Neural cell (in vitro differentiated cells): Measurements from ENCODE around the gene ARHGAP40. TPM values are rescaled to one million over a fixed set of nuclear protein-coding genes. Genes with fewer than 3 reads are reported as not detected.

Experiments
- H2AFZ ChIP-seq: fragments of 200-600, 300-800 bp; sonication (generic), shearing (Covaris generic); 2 replicates; pipeline ENCODE4 v1.6.0; 2014; ENCODE audit warnings: low read depth, mild to moderate bottlenecking, antibody characterized with exemption, low read length, moderate library complexity
- H3F3A ChIP-seq: fragments of 200-600 bp; shearing (Covaris generic); 2 replicates; pipeline ENCODE4 v1.6.1; 2016; ENCODE audit warnings: mild to moderate bottlenecking, moderate library complexity, mixed read lengths, antibody characterized with exemption, low read length; ENCODE audit not compliant: insufficient read depth, poor library complexity, severe bottlenecking
- H3K27ac ChIP-seq: fragments of 200-600, 300-800 bp; sonication (generic), shearing (Covaris generic); 2 replicates; pipeline ENCODE4 v1.5.1; 2014; ENCODE audit warnings: mild to moderate bottlenecking, low read length, moderate library complexity
- H3K27me3 ChIP-seq: fragments of 300-800, 200-600 bp; sonication (generic), shearing (Covaris generic); 2 replicates; pipeline ENCODE4 v1.6.0; 2014; ENCODE audit warnings: mild to moderate bottlenecking, low read depth, low read length, moderate library complexity; ENCODE audit not compliant: insufficient read depth
- H3K36me3 ChIP-seq: fragments of 300-800, 200-600 bp; sonication (generic), shearing (Covaris generic); 2 replicates; pipeline ENCODE4 v1.5.1; 2014; ENCODE audit warnings: mild to moderate bottlenecking, antibody characterized with exemption, low read length, moderate library complexity; ENCODE audit not compliant: insufficient read depth
- H3K4me2 ChIP-seq: fragments of 300-800, 200-600 bp; sonication (generic), shearing (Covaris generic); 2 replicates; pipeline ENCODE4 v1.6.0; 2014; ENCODE audit warnings: mild to moderate bottlenecking, low read length
- H3K4me3 ChIP-seq: fragments of 300-800, 200-600 bp; sonication (generic), shearing (Covaris generic); 2 replicates; pipeline ENCODE4 v1.5.1; 2014; ENCODE audit warnings: mild to moderate bottlenecking, low read length, moderate library complexity
- H3K79me2 ChIP-seq: fragments of 200-600 bp; shearing (Covaris generic); replicated peaks from 2 replicates; pipeline ENCODE4 v1.6.0; 2014; ENCODE audit warnings: mild to moderate bottlenecking, low read length, moderate library complexity; ENCODE audit not compliant: insufficient read depth
- H3K9ac ChIP-seq: fragments of 300-800, 200-600 bp; sonication (generic), shearing (Covaris generic); 2 replicates; pipeline ENCODE4 v1.6.1; 2016; ENCODE audit warnings: mild to moderate bottlenecking, low read length, mixed read lengths
- H3K9me2 ChIP-seq: fragments of 200-600 bp; shearing (Covaris generic); 2 replicates; pipeline ENCODE4 v1.6.1; 2016; ENCODE audit warnings: mild to moderate bottlenecking, low read length, mixed read lengths; ENCODE audit not compliant: insufficient read depth
- H3K9me3 ChIP-seq: fragments of 200-600, 300-800 bp; sonication (generic), shearing (Covaris generic); 2 replicates; pipeline ENCODE4 v1.6.1; 2016; ENCODE audit warnings: mild to moderate bottlenecking, mixed run types, low read length, moderate library complexity, mixed read lengths
- H4K20me1 ChIP-seq: fragments of 200-600 bp; shearing (Covaris generic); 2 replicates; pipeline ENCODE4 v1.6.1; 2016; ENCODE audit warnings: mild to moderate bottlenecking, mixed run types; ENCODE audit not compliant: insufficient read depth
- CTCF ChIP-seq: fragments of 450-650 bp; IDR thresholded peaks from 2 replicates; pipeline ENCODE4 v1.5.1; 2014; ENCODE audit warnings: antibody characterized with exemption, mild to moderate bottlenecking, moderate library complexity; ENCODE audit not compliant: poor library complexity, severe bottlenecking
- EP300 ChIP-seq: fragments of 450-650 bp; conservative IDR thresholded peaks from 2 replicates; pipeline ENCODE4 v1.6.1; 2014; ENCODE audit warnings: antibody characterized with exemption, mild to moderate bottlenecking, moderate library complexity; ENCODE audit not compliant: poor library complexity, severe bottlenecking
- EZH2 ChIP-seq: fragments of 200-600, 300-800 bp; shearing (Covaris generic), sonication (generic); IDR thresholded peaks from 2 replicates; pipeline ENCODE4 v1.6.1; 2014; ENCODE audit warnings: antibody characterized with exemption, low read length, borderline replicate concordance, mild to moderate bottlenecking; ENCODE audit not compliant: insufficient read depth, poor library complexity, severe bottlenecking
- MXI1 ChIP-seq: fragments of 450-650 bp; conservative IDR thresholded peaks from 2 replicates; pipeline ENCODE4 v1.6.1; 2014; ENCODE audit warnings: antibody characterized with exemption, mild to moderate bottlenecking; ENCODE audit not compliant: poor library complexity, severe bottlenecking
- POLR2AphosphoS5 ChIP-seq: IDR thresholded peaks from 2 replicates; pipeline ENCODE4 v1.6.1; 2012
- RAD21 ChIP-seq: fragments of 450-650 bp; conservative IDR thresholded peaks from 2 replicates; pipeline ENCODE4 v1.6.1; 2014; ENCODE audit warnings: antibody characterized with exemption, mild to moderate bottlenecking, moderate library complexity
- REST ChIP-seq: IDR thresholded peaks from 2 replicates; pipeline ENCODE4 v1.6.1; 2012; ENCODE audit warnings: borderline replicate concordance
- SMC3 ChIP-seq: fragments of 450-650 bp; conservative IDR thresholded peaks from 2 replicates; pipeline ENCODE4 v1.6.1; 2014; ENCODE audit warnings: antibody characterized with exemption, mild to moderate bottlenecking, moderate library complexity; ENCODE audit not compliant: poor library complexity
- TAF1 ChIP-seq: IDR thresholded peaks from 2 replicates; pipeline ENCODE4 v1.6.1; 2012; ENCODE audit warnings: low read depth
- polyA plus RNA-seq: library from polyadenylated mRNA; depleted of rRNA; stranded (reverse); fragments of >200 nt; gene quantifications from 2 replicates; pipeline ENCODE4 v1.2.3, GENCODE V29; 2014

The ARHGAP40 gene
- polyA plus RNA-seq, 1 donor from 2014 or later: 0.61 TPM

GRCh38 chr20:38674092-38674764 lies 72.6 kb downstream of the ARHGAP40 start:
- H3K9ac ChIP-seq: peak overlapping the region; percentile 97
- H4K20me1 ChIP-seq: no peaks in the 10 kb centered on the region
- no peak for TF ChIP-seq MXI1
- no peak for TF ChIP-seq REST
- peak; percentile 66 for TF ChIP-seq TAF1
- TF ChIP-seq POLR2AphosphoS5: peak; percentile 96
- TF ChIP-seq SMC3: no peak
- no peak for TF ChIP-seq CTCF
- TF ChIP-seq RAD21: peak; percentile 52
- TF ChIP-seq EP300: peak; percentile 33
- TF ChIP-seq EZH2: no peak
- H3K4me3 ChIP-seq: peak overlapping the region; percentile 96
- H3K36me3 ChIP-seq: no peaks in the 10 kb centered on the region
- no peaks in the 10 kb centered on the region for H3K9me2 ChIP-seq
- H3K27me3 ChIP-seq: no peaks in the 10 kb centered on the region
- peak overlapping the region; percentile 70 for H3K4me2 ChIP-seq
- peaks cover 4% of the 10 kb centered on the region for H3F3A ChIP-seq
- H3K27ac ChIP-seq: peak overlapping the region; percentile 92
- H2AFZ ChIP-seq: peak overlapping the region; percentile 98
- no peaks in the 10 kb centered on the region for H3K79me2 ChIP-seq
- H3K9me3 ChIP-seq: no peaks in the 10 kb centered on the region

- H2AFZ ChIP-seq: peak overlapping the region; percentile 31
- H3K27ac ChIP-seq: peak overlapping the region; percentile 66
- no peaks in the 10 kb centered on the region for H3K27me3 ChIP-seq
- no peaks in the 10 kb centered on the region for H4K20me1 ChIP-seq
- TF ChIP-seq EP300: no peak
- TF ChIP-seq TAF1: peak; percentile 34
- TF ChIP-seq POLR2AphosphoS5: no peak
- peak; percentile 39 for TF ChIP-seq REST
- no peak for TF ChIP-seq SMC3
- no peak for TF ChIP-seq RAD21
- no peak for TF ChIP-seq MXI1
- no peak for TF ChIP-seq EZH2
- TF ChIP-seq CTCF: no peak
- H3K79me2 ChIP-seq: no peaks in the 10 kb centered on the region
- H3K4me2 ChIP-seq: peak overlapping the region; percentile 23
- peak overlapping the region; percentile 97 for H3K9ac ChIP-seq
- H3K4me3 ChIP-seq: peak overlapping the region; percentile 96
- no peaks in the 10 kb centered on the region for H3K9me3 ChIP-seq
- no peaks in the 10 kb centered on the region for H3K9me2 ChIP-seq
- H3K36me3 ChIP-seq: no peaks in the 10 kb centered on the region
- peaks cover 4% of the 10 kb centered on the region for H3F3A ChIP-seq
Measured at GRCh38 chr20:38674765-38675133, 73.1 kb downstream of the ARHGAP40 start.
